AG04450 (cell line): ENCODE data around the gene KRTAP13-4. TPM values are rescaled to one million over a fixed set of nuclear protein-coding genes. Genes with fewer than 3 reads are reported as not detected.

Source experiments
- CTCF ChIA-PET: fragments of 300-600, 350-600 bp; formaldehyde crosslinking; extraction: SDS; loops from one replicate; lab custom pipeline; 2022; ENCODE audit warnings: antibody characterized with exemption, inconsistent platforms; lab: Charles Lee
- POLR2A ChIA-PET: fragments of 350-600 bp; formaldehyde crosslinking; extraction: SDS; loops from one replicate; lab custom pipeline; 2021; ENCODE audit warnings: antibody characterized with exemption, inconsistent platforms; lab: Yijun Ruan, JAX
- DNase-seq: peaks from one replicate; pipeline ENCODE4 v3.0.0-alpha.2; 2011; ENCODE audit warnings: low read depth, low spot score
- H3K27ac ChIP-seq: one replicate; pipeline ENCODE4 v1.5.1; 2012; ENCODE audit warnings: low read depth, low read length, control low read depth
- H3K27me3 ChIP-seq: one replicate; pipeline ENCODE4 v1.6.0; 2012; ENCODE audit warnings: low read length; ENCODE audit not compliant: control insufficient read depth, insufficient read depth
- H3K4me3 ChIP-seq: 2 replicates; pipeline ENCODE4 v1.5.1; 2011; ENCODE audit warnings: mild to moderate bottlenecking, low read depth, low read length, control low read depth
- H3K9me3 ChIP-seq: 2 replicates; pipeline ENCODE4 v1.5.1; 2012; ENCODE audit warnings: low read length; ENCODE audit not compliant: control insufficient read depth, insufficient read depth
- polyA plus RNA-seq: library from polyadenylated mRNA; depleted of rRNA; stranded (reverse); fragments of >200 nt; gene quantifications from 2 replicates; pipeline ENCODE4 v1.2.3, GENCODE V29; 2011
- TF ChIP-seq, protein P1 (sequence below): IDR thresholded peaks from 2 replicates; pipeline ENCODE4 v1.5.1; 2011; ENCODE audit warnings: low read depth, low read length, control low read depth, inconsistent platforms

Gene KRTAP13-4
- polyA plus RNA-seq, 1 experiment = not detected

DNA sequence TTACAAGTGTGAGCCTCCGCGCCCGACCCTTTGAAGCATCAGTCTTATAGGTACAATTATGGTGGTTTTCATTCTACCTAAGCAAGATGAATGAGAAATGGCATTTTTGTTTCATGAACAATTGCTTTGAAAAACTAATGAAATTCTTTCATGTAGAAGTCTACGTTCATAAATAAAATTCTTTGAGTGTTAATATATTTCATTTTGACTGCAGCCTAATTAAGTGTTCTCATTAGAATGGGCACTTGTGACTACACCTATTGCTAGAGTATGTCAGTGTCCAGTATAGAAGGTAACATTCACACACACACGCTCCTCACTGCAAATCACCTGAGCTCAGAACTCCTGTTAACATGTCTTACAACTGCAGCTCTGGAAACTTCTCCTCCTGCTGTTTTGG, 10.0 kb downstream of the KRTAP13-4 start, which contains the start of gene KRTAP15-1:
TSS of gene KRTAP15-1 (plus strand) at position 301 of the 400 bp plus-strand sequence. CDS start at position 354, 53 bp downstream.
- H3K4me3 ChIP-seq = no peak within 1 kb of the TSS
- CTCF ChIA-PET = no interaction called here
- H3K27me3 ChIP-seq = no peaks in the 10 kb centered on the region

DNA sequence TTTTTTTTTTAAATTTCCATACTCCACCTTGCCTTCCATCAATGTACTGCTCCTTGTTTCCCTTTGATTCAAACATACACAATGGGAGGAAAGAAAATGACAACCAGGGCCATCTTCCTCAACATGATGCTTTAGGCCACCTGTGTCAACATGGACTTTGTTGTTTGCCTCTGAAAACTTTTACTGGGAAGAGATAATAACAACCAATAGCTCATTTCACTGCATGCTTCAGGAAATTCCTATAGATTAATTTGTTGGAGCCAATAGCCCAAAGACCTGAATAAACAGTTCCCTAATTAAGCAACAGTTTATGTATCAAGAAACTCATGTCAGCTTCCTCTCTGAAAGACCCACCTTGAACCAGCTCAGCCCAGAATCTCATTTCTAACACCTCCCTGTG, 13.2 kb downstream of the KRTAP13-4 start:
- ChIA-PET CTCF (no interaction called here), POLR2A (no interaction called here)
- Histone ChIP-seq H3K9me3 (peaks cover 15% of the 10 kb centered on the region), H3K4me3 (no peak overlapping the region), H3K27me3 (no peaks in the 10 kb centered on the region), H3K27ac (no peak overlapping the region)
- TF ChIP-seq, protein P1, sequence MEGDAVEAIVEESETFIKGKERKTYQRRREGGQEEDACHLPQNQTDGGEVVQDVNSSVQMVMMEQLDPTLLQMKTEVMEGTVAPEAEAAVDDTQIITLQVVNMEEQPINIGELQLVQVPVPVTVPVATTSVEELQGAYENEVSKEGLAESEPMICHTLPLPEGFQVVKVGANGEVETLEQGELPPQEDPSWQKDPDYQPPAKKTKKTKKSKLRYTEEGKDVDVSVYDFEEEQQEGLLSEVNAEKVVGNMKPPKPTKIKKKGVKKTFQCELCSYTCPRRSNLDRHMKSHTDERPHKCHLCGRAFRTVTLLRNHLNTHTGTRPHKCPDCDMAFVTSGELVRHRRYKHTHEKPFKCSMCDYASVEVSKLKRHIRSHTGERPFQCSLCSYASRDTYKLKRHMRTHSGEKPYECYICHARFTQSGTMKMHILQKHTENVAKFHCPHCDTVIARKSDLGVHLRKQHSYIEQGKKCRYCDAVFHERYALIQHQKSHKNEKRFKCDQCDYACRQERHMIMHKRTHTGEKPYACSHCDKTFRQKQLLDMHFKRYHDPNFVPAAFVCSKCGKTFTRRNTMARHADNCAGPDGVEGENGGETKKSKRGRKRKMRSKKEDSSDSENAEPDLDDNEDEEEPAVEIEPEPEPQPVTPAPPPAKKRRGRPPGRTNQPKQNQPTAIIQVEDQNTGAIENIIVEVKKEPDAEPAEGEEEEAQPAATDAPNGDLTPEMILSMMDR = no peak
- no peak for DNase-seq

More for the DNA sequence above, 10.0 kb downstream of the KRTAP13-4 start, which contains the start of gene KRTAP15-1:
- Histone ChIP-seq H3K9me3 (peaks cover 19% of the 10 kb centered on the region), H3K27ac (no peak within 1 kb of the TSS)
- TF ChIP-seq, protein P1 = no peak
- POLR2A ChIA-PET = no interaction called here
- no peak for DNase-seq

GRCh38 chr21:30444204-30444603, 14.2 kb downstream of the KRTAP13-4 start:
- TF ChIP-seq, protein P1 = no peak
- no peak for DNase-seq
- ChIA-PET POLR2A (no interaction called here), CTCF (no interaction called here)
- Histone ChIP-seq H3K27ac (no peak overlapping the region), H3K9me3 (peaks cover 15% of the 10 kb centered on the region), H3K4me3 (no peak overlapping the region), H3K27me3 (no peaks in the 10 kb centered on the region)

DNA sequence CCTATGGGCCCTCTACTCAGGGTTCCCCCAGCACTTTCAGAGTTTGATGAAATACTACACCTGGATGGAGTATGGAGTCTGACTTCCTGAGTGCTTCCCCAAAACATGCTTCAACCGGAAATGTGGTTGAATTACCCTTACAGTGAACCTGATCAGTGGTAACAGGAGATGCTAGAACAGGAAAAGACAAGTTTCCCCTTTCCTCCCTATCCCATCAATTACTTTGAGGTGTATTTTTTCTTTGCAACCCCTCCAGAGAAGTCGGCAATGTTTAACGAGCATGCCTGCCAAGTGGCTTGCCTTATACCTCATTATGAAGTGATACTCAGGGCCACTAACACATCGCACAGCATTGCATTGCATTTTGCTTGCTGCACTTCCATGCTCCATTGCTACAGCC, 17.0 kb downstream of the KRTAP13-4 start:
- no peak overlapping the region for H3K27ac ChIP-seq
- no peak overlapping the region for H3K4me3 ChIP-seq
- TF ChIP-seq, protein P1 = no peak
- no peak for DNase-seq
- H3K9me3 ChIP-seq = peaks cover 5% of the 10 kb centered on the region
- POLR2A ChIA-PET = no interaction called here
- CTCF ChIA-PET = no interaction called here
- no peaks in the 10 kb centered on the region for H3K27me3 ChIP-seq

DNA sequence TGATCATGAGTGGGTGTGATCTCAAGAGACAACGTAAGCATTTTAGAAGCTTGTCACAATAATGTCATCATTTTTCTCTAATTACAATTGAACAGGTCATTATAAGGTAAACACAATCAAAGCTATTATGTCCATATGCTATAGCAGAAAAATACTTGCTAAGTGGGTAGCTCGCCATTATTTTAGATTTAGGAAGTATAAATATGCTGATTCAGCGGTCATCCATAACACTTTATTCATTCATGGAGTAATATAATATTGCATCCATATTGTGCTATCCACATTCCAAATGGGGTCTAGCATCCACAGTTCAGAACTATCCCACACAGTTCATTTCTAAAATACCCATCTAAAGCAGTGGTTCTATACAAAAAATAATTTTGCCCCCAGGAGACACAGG, 18.5 kb downstream of the KRTAP13-4 start:
- H3K4me3 ChIP-seq = no peak overlapping the region
- TF ChIP-seq, protein P1 = no peak
- peaks cover 6% of the 10 kb centered on the region for H3K9me3 ChIP-seq
- POLR2A ChIA-PET = no interaction called here
- no peak for DNase-seq
- H3K27me3 ChIP-seq = no peaks in the 10 kb centered on the region
- CTCF ChIA-PET = no interaction called here
- no peak overlapping the region for H3K27ac ChIP-seq
